Measurements from ENCODE around the gene GET4. TPM values are rescaled to one million over a fixed set of nuclear protein-coding genes. Genes with fewer than 3 reads are reported as not detected.

Gene GET4
- total and polyA plus RNA-seq, 2 of the 8 experiments (the other 6 are each of a cell fraction or from before 2014, with no cell fraction given) = 56.7 to 74.1 TPM

DNA sequence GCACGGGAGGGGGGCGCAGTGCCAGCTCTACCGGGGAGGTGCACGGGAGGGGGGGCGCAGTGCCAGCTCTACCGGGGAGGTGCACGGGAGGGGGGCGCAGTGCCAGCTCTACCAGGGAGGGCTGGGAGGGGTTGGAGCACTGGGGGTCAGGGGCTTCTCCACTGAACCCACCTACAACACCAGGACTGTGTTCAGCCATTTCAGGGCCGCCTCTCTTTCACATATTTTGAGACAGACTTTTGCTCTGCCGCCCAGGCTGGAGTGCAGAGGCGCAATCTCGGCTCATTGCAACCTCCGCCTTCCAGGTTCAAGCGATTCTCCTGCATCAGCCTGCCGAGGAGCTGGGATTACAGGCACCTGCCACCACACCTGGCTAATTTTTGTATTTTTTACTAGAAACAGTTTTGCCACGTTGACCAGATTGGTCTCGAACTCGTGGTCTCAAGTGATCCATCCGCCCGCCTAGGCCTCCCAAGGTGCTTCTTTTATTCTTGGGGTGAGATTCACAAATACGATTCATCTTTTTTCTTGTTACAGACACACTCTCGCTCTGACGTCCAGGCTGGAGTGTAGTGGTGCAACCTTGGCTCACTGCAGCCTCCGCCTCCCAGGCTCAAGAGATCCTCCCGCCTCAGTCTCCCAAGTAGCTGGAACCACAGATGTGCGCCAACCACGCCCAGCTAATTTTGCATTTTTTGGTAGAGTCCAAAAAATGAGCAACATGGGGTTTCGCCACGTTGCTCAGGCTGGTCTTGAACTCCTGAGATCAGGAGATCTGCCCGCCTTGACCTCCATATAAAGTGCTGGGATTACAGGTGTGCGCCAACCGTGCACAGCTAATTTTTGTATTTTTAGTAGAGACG lies 41.1 kb downstream of the GET4 start (continued):
- no peak for TF ChIP-seq CHD7 (IDR thresholded peaks at IDR 0.05; ENCODE audit: insufficient replicate concordance, low read length)
- TF ChIP-seq CBX8 (IDR thresholded peaks at IDR 0.05; ENCODE audit: borderline replicate concordance, low read depth, low read length) = no peak
- TF ChIP-seq RFX5 (IDR thresholded peaks at IDR 0.05; ENCODE audit: borderline replicate concordance, low read depth, low read length) = no peak
- TF ChIP-seq POLR2AphosphoS5 (IDR thresholded peaks at IDR 0.05; ENCODE audit: low read depth, low read length) = no peak
- no peak for TF ChIP-seq TCF12 (IDR thresholded peaks at IDR 0.05; ENCODE audit: low read depth, low read length)
- no peak for TF ChIP-seq SIN3A (conservative IDR thresholded peaks at IDR 0.05 in 1 of 2, IDR thresholded peaks at IDR 0.05 in 1 of 2; ENCODE audit: low read depth in 1 of 2, low read length in 2 of 2)
- no peak for TF ChIP-seq RNF2 (IDR thresholded peaks at IDR 0.05; ENCODE audit: borderline replicate concordance, low read depth, low read length, missing control alignments, poor library complexity, severe bottlenecking)
- TF ChIP-seq, protein P1, sequence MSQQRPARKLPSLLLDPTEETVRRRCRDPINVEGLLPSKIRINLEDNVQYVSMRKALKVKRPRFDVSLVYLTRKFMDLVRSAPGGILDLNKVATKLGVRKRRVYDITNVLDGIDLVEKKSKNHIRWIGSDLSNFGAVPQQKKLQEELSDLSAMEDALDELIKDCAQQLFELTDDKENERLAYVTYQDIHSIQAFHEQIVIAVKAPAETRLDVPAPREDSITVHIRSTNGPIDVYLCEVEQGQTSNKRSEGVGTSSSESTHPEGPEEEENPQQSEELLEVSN (IDR thresholded peaks at IDR 0.05) = no peak

Measured in H1 (cell line).